HG03097 (cell line): Measurements from ENCODE around the gene ZNF488.
"Not testable (repeated sequence)": the region's sequence is repeated elsewhere in the genome, so short reads cannot be mapped to it uniquely, and the experiment has no call there.

Experiments
- ATAC-seq: cut with Tn5 transposase; IDR thresholded peaks from one replicate; pipeline ENCODE4 v1.9.1; 2021; ENCODE audit not compliant: unreplicated experiment, low FRiP score

The ZNF488 gene

DNA sequence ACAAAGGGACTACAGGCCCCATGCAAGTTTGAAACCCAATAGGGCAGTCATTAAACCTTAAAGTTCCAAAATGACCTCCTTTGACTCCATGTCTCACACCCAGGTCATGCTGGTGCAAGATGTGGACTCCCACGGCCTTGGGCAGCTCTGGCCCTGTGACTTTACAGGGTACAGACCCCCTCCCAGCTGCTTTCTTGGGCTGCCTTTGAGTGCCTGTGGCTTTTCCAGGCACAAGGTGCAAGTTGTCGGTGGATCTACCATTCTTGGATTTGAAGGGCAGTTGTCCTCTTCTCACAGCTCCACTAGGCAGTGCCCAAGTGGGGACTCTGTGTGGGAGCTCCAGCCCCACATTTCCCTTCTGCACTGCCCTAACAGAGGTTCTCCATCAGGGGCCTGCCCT, 2.0 kb upstream of the ZNF488 start:
- not testable (repeated sequence) for ATAC-seq

DNA sequence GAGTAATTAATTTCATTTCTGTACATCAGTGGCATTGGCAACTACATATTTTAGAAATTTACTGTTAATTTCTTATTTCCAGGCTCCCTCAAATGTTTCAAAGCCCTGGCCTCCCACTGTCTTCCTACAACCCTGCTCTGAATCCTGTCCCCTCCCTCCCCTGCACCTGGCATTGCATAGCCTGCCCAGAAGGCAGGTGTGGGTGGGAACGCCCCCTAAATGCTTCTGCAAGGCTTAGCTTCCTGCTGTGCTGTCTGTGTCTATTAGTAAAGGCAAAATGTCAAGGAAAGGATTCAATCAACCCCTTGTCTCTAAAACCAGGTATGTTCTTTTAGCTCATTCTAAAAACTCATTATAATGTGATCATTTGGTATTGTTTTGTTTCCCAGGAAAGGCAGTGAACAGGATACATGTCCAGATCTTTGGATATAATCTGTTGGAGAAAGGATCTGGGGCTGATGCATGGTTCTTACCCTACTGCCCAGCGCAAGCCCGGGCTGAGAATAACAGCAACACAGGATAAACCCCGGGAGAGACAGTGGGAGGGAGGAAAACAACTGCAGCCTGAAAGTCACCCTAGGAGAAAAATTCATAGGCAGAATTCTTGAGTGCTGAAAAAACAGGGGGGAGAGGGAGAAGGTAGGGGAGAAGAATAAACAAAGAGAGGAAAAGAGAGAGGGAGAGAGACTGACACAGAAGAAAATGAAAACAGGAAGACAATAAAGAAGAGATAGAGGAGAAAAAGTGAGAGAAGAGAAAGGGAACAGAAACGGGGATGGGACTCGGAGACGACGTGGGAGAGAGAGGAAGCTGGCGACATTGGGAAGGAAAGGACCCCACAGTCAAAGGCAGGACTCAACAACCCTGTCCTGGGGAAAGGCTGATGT, 589 bp downstream of the ZNF488 start:
- ATAC-seq = no peak

DNA sequence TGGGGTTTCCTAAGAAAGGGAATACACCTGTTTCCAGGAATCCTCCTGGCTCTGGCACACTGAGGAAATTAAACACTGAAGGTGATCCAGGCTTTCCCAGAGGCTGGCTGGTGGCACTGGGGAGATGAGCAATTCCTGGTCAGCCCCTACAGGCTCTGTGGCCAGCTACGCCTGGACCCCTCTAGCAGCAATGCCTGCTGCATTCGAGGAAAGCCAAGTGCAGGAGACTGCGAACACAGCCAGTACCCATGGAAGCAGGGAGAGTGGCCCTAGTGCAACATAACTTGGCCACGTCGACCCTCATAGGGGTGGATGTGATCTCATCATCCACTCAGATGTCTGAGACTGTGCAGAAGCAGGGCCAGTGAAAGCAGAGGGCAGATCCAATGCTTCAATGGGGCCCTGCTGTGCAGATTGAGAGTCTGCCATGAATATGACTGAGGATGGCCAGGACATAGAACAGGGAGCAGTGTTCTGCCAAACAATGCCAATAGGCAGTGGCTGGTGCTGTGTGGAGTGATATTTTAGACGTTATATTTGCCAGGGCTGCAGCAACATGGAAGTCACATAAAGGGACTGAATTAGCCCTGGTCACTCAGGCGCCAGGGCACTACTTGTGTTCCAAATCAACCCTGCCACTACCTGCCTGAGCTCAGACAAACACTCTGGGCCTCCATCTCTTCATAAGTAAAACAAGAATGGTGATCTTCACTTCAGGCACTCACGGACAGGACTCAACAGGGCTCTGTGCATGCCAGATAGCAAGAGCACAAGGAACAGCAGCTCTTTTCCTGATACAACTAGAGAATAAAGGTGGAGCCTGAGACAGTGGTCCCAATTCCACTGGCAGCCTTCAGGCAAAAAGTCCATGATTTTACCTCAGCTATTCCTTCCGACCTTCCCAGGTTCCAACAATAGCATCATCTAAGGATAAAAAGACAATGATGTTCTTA, 2.4 kb downstream of the ZNF488 start:
- ATAC-seq = no peak

DNA sequence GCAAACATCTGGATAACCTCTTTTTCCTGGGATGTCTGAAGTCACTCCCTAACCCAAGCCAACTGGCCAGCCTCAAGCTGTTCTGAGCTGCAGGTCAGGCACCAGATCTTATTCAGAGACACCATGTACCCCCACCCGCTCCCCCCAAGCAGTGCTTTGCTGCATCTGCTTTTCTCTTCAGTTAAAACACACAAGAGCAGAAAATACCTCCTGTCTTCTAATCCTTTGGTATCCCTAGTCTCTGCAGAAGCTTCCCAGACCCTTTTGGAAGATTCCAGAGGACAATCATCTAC, 3.0 kb downstream of the ZNF488 start:
- no peak for ATAC-seq

DNA sequence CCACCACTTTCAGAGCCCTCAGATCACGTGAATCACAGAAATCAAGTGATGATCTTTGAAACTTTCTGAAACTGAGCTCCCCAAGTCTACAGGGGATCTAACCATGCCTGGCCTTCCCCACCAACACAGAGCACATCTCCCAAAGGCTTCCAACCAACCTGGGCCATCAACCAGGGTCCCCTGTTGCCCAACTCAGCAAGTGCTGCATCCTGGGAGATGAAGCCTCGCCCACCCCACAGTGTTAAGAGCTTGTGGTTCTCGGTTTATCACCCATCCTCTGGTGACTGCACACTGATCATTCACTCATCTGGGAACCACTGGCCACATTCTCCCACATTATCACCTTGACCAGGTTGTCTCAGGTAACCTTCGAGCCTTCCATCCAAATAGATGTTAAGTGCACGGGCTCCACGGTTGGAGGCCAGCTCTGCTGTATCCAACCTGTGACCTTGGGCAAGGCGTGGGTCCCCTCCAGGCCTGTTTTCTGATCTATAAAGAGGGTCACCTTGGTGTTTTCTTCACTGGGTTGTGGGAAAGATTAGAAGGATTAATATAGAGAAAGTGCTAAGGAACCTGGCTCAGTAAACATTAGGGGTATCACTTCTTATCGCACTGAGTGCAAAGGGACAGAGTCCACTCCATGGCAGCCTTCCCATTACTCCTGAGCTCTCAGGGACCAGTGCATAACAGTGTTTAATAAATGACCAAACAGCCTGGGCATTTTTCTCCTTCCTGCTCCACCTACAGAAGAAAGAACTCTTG, 3.6 kb downstream of the ZNF488 start:
- no peak for ATAC-seq

DNA sequence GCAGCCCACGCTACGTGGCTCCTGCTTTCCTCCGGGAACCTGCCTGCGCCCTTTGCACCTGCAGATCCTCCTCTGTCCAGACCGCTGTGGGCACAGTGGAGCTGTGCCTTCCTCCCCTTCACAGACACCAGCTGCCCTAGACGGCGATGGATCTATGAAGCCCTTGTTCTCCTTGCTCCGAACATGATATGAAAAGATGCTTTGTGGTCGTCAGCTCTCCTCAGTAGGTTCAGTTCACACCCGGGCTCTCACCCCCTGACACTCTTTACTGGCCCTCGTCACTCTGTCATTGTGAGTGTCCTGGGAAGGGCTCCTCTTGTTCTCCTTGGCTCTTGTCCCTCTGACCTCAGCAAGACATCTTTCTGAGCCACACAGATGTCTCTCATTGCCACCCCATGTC, 4.2 kb downstream of the ZNF488 start:
- no peak for ATAC-seq

DNA sequence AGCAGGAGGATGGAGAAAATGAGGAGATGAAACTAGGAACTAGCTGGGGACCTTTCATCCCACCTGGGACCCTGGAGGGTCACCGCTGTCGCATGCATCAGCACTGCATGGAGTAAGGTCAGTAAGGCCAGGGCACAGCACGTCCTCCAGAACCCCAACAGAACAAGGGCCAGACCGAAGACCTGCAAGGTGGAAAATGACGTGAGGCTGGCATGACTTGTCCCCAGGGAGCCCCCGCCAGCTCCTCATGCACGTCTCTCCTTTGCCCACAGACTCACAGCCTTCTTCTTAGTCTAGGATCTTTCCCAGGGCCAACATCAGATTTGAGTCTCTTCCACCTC, 4.7 kb downstream of the ZNF488 start:
- ATAC-seq = no peak

DNA sequence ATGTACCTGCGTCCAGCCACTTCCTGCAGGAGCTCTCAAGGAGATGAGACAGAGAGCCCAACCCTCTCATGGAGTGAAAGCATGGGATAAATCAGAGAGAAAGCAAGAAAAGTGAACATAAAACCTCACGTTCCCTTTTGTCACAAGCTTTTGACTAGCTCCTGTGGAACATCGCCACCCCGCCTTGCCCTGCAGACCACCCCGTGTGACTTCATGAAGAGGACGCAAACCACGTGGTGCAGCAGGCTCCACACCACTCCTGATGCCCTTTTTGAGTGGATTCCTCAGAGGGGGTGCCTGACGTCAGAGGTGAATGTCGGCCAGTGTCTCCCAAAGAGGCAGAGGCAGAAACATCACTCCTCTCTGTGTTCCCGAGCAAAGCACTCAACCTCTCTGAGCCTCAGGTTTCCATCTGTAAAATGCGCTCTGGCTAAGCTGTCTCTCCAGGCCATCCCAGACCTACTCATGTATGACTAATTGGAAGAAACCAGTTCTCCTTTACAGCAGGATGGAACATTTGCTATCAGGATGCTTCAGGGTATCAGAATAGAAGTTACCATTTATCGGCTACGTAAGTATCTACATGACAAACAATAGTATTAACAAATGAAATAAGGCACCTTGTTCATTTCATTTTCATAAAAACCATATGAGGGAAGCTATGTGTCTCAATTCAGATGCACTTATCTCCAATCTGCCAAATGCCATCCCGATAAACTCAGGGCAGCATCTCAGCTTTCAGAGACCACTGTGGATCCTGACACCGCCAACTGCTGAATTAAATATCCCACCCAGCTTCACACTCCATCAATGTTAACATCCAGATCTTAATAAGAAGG, 5.3 kb downstream of the ZNF488 start:
- ATAC-seq = no peak

DNA sequence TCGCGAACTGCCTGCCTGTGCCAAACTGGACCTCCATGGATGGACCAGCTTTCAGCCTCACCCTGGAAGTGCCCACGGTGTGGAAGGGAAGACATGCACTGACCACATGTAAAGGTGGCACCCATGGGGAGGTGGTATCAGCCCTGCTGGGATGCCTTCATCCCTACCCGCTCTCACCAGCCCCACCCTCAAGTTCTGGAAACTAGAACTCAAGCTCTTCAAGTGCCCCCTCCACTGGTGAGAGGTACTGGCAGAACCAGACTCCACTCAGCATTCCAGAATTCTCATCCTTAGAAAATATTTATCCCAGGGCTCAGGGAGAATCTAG, 5.9 kb downstream of the ZNF488 start:
- no peak for ATAC-seq

DNA sequence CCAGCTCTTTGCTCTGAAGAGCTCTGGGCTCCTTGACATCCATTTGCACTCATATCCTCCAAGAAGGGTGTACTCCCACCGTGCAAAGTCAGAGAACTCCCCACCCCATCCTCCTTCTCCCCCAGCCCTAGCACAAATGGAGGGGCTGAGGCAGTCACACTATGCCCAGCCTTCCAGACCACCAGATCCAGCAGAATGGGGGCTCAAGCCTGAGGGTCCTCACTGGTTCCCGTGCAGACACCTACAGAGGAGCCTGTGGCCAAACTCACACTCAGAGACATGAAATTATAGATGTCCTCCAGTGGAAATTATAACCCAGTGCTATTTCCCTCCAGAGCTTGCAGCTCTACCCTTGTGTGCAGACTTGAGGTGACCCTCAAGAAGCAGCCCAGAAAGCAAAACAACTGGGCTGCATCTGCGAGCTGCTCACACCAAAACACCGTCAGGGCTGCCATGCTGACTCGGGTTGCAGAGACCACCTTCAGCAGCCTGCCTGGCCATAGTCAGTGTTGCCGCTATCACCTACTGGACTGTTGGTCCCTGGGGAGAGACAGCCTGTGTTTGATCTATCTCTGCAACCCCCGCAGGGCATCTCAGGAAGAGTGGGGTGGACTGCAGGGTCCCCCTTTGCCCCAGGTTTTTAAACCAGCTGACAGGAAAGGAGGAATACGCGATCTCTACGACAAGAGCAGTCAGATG, 7.4 kb downstream of the ZNF488 start:
- no peak for ATAC-seq

DNA sequence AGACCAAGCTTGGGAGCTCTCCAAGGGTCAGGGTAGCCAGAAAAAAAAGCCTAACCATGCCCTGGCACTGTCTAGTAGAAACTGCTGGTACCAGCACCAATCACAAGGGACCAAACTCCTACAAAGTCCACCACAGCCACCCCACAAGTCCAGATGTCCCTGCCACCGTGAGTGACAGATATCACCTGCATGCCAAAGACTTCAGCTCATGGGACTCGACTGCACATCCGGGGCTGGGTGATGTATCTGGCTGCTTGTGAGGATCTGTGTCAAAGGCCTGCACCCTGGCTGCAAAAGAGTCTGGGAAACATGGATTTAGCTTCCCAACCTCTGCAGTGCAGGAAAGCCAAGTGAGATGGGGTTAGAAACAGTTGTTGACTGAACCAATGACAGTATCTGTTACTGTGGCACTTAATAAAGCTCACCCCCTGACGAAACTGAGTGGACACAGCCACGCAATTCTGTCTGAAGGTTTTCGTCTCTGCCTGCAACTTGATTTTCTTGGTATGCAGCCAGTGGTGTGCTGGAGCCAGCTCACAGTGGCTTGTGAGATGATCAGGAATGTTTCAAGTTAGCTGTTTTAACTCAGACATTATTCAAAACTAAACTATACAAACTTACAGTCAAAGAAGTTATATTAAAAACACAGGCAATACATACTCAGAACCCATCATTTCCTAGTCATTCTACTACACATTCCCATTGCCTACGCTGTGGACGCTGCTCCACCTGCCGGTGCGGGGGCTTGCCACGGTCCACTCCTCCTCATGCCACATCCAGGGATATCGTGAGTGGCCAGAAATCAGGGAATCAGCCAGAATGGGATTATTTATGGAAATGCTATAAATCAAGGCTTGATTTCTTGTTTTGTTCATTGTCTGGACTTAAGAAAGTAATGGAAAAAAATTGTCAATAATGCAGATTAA, 9.2 kb downstream of the ZNF488 start:
- ATAC-seq = no peak

DNA sequence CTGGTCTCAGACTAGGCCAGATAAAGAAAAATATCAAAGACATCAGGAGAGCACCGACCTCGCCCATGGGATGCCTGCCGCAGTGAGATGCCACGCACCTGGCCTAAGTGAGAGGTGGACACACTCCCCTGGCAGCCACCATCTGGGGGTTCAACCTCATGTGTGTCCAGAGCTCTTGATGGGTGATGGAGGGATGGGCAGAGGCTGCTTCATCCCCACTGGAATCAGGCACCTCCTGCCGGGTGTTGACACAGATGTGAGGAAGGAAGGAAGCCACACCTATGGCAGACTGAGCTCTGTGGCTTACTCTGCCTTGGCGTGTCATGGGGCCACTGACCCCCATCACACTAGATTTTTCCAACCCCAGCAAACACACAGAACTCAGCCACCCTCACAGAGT, 11.4 kb downstream of the ZNF488 start:
- no peak for ATAC-seq

DNA sequence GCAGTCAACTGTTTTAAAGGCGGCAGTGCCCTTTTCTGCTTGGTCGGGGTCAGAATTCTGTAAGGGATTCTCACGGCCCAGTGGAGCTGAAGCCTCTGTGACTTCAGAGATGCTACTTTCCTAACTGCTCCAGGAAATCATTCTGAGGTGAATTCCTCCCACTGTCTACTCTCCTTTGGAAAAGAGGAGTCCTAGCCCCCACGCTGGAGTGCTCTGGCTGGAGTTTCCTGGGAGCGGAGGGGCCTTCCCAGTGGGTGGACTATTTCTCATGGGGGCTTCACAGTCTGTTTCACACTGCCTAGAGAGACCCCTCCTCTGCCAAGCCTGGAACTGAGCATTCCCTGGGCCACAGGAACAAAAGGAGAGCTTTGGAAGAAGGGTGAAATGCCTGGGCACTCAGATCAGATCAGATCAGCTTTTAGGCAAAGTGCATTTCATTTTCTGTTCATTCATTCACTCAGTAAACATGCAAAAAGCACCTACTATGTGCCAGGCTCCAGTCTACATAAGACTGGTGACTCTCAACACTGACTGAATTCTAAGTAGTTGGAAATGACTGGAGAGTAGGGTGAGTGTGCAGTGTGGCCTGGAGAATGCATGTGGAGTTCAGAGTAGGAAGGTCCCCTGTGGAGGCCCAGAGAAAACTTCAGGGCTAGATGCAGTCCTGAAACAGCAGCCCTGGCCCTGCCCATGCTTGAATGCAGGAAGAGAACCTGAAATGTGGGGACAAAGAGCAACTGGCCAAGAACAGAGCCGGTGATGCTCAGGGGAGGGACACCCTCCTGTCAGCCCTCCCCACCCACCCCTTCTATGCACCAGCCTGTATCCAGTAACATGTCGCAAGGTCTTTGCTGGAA, 12.2 kb downstream of the ZNF488 start:
- no peak for ATAC-seq

DNA sequence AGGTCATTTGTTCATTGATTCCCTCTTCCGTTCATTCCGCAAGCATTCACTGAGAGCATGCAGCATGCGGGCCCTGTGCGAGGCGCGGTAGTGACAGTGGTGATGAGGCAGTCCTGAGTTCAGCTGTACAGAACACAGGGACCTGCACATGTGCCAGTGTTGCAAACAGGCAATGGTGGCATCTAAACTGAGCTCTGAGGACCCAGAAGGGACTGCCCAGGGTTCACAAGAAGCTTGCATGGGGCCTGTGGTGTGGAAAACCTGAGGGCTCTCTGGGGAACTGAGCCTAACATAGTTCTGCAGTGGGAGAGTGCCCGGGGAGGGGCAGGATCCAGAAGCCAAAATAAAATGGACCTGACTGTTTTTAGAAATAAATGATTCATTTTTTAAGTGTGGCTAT, 13.2 kb downstream of the ZNF488 start:
- ATAC-seq = no peak

DNA sequence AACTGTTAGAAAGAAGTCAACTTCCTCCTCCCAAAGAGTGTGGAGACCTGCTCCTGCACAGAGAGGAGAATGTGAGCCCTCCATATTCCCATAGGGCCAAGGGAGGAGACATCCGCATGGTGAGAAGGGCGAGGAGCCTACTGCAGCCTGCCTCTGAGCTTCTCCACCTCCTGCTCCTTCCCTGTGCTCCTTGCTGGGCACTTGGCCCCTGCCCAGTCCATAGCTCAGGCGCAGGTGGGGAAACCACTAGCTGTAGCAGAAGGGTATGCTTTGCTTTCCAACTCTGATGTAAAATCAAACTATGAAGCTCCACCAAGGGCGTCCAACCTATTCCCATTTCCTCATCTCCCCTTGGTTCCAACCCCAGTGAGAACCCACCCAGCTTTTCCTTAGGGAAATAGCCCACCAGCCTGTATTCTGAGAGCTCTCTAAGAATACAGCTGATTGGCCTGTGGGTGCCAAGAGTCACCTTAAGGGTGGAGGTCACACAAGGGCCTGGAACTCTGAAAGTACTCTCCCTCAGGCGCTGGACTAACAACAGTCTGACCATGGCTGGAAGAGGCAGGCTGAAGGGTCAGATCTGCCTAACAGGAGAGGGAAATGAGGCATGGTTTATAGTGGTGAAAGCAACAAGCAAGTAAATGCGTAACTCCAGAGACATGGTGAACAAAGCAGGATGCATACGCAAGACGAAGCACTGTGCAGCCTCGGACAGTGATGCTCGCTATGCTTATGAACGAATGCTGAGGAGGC, 13.9 kb downstream of the ZNF488 start:
- no peak for ATAC-seq

DNA sequence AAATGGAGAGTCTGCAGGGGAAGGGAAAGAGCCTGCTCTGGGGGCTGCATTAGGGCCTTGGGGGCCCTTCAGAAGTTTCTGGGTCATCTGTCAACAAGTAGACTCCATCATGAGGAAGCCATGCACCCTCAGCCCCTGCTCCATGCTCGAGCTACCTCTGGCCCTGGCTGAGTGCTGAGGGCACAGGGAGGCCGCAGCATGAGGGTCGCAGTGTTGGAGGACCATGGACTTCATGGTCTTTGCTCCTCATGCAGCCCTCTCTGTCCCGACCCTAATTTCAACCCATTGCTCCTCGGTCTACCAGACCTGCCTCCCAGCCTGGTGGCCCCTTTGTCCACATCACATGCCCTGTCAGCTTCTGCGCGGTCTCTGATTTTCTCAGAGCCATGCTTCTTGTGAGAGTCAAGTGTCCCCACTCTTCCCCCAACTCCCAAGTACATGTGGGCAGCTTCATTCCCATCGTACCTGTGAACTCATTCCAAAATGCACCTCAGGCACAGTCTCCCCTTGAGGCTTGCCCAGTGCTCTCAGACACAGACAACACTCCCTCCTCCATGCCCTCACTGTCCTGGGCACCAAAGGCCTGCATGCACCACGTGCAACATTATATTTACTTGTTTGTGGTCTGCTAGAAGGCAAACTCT, 14.7 kb downstream of the ZNF488 start:
- no peak for ATAC-seq
